ENCODE measurements around the gene ESYT3.

DNA sequence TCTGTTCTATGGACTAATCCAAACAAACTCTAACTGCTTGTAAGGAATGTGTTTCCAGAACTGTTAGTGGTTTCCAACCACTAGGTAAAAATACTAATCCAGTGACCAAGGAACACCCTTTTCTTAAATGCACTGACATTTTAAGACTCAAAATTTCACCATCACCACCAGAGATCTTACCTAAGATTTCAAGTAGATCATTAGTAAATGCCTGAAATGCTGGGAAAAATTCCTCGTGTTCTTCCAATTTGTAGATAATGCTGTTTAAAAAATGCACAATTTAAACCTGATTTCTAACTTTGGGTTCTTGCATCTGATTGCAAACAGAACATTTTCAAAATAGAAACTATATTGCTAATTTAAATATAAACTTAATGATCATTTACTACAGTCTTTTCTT, 63.4 kb downstream of the ESYT3 start:
- TF ChIP-seq, protein P1, sequence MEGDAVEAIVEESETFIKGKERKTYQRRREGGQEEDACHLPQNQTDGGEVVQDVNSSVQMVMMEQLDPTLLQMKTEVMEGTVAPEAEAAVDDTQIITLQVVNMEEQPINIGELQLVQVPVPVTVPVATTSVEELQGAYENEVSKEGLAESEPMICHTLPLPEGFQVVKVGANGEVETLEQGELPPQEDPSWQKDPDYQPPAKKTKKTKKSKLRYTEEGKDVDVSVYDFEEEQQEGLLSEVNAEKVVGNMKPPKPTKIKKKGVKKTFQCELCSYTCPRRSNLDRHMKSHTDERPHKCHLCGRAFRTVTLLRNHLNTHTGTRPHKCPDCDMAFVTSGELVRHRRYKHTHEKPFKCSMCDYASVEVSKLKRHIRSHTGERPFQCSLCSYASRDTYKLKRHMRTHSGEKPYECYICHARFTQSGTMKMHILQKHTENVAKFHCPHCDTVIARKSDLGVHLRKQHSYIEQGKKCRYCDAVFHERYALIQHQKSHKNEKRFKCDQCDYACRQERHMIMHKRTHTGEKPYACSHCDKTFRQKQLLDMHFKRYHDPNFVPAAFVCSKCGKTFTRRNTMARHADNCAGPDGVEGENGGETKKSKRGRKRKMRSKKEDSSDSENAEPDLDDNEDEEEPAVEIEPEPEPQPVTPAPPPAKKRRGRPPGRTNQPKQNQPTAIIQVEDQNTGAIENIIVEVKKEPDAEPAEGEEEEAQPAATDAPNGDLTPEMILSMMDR (conservative IDR thresholded peaks at IDR 0.05) = no peak
- TF ChIP-seq EZH2 (IDR thresholded peaks at IDR 0.05; ENCODE audit: low read depth) = no peak

Measured in PC-9 (cell line).